Measurements from ENCODE around the gene SYNE3.

Gene SYNE3

DNA sequence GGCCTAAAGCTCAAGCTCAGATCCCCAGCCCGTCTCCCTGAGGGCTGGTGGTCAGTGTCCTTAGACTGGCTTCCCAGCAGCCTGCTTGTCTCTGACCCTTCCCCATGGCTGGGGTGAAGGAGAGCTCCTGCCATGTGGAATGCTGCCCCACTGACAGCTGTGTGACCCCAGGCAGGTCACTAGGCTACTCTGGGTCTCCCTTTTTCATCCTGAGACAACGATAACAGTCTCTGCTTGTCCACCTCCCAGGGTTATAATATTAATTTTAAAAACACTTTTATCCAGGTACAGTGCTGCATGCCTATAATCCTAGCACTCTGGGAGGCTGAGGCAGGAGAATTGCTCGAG, 47.3 kb downstream of the SYNE3 start:
- DNase-seq, result no peak

DNA sequence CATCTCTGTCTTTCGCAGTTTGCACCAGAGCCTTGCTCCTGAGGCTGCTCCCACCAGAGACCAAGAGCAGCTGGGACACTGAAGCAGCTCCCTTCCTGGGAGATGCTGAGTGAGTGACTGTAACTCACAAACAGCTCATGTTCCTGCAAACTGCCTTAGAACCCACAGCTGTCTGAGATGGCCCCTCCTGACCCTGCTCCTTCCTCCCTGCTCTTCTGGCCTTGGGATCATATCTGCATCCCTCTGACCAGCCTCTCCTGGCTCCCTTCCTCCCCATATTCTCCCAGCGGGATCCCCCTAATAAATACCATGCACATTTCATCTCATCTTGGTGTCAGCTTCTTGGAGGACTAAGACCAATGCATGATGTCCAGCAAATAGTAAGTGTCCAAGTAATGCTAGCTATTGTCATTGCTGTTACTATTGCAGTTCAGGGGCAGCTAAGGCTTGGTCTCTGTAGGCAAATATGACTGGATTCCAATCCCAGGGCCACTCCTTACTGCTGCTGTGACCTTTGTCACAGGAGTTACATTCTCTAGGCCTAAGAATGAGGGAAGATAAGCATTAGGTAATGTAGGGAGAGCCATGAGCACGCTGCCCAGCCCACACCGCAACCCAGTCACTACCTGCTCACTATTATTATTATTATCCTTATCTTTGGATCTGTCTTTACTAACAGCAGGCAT, 47.9 kb downstream of the SYNE3 start:
- no peak for DNase-seq

DNA sequence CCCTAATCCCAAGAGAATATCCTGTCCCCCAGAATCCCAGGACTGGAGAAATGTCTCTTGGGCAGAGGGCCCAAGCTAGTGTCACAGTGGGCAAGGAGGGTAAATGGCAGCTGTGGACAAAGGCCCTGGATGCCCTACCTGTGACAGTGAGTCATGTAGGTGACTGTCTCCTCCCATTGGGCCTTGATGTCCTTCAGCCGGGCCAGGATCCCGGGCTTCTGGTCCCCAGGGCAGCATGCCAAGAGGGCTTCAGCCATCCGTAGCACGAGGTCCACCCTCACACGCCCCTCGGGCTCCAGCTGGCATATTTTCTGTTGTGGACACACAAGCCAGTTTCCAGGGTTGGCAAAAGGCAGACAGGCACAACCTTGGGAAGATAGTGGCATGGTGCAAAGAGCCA, 48.8 kb downstream of the SYNE3 start:
- DNase-seq, result no peak

DNA sequence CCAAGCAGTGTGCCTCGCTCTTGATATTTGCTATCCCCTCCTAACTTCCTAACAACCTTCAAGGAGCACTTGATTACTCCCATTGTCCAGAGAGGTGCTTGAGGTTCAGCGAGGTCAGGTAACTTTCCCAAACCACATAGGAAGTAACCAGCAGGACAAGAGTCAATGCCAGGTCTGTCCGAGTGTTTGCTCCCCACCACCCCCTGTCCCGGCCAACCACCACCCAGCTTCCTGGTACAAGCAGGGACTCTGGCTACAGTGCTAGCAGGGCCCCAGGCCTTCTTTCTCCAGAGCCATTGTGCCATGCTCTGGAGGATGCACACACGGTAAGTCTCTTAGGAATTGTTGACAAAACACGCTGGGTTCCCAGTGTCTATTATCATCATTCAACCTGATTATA, 49.2 kb downstream of the SYNE3 start:
- no peak for DNase-seq
